OCI-LY1 (cell line): ENCODE measurements around the gene DYNC1LI1.

Source experiments
- H2AFZ ChIP-seq: fragments of 200-600 bp; sonication (generic), shearing (Covaris generic); 2 replicates; pipeline ENCODE4 v1.6.0; 2014; ENCODE audit warnings: antibody characterized with exemption, mild to moderate bottlenecking, low read length
- H3F3A ChIP-seq: fragments of 200-600 bp; sonication (generic), shearing (Covaris generic); 2 replicates; pipeline ENCODE4 v1.6.0; 2014; ENCODE audit warnings: mild to moderate bottlenecking, antibody characterized with exemption, low read length, moderate library complexity; ENCODE audit not compliant: insufficient read depth
- H3K27ac ChIP-seq: fragments of 200-600 bp; sonication (generic); 2 replicates; pipeline ENCODE4 v1.5.1; 2014; ENCODE audit warnings: low read length, mixed run types, mild to moderate bottlenecking, low read depth; ENCODE audit not compliant: poor library complexity, severe bottlenecking
- H3K27me3 ChIP-seq: fragments of 200-600 bp; sonication (generic); 2 replicates; pipeline ENCODE4 v1.6.0; 2014; ENCODE audit warnings: antibody characterized with exemption, mild to moderate bottlenecking, low read length, moderate library complexity; ENCODE audit not compliant: insufficient read depth
- H3K36me3 ChIP-seq: fragments of 200-600 bp; sonication (generic); 2 replicates; pipeline ENCODE4 v1.6.1; 2014; ENCODE audit warnings: mild to moderate bottlenecking, antibody characterized with exemption, low read length, moderate library complexity, mixed read lengths; ENCODE audit not compliant: insufficient read depth
- H3K4me1 ChIP-seq: fragments of 200-600 bp; sonication (generic); 2 replicates; pipeline ENCODE4 v1.5.1; 2014; ENCODE audit warnings: mild to moderate bottlenecking, low read length, moderate library complexity; ENCODE audit not compliant: insufficient read depth, severe bottlenecking
- H3K4me2 ChIP-seq: fragments of 200-600 bp; sonication (generic), shearing (Covaris generic); 2 replicates; pipeline ENCODE4 v1.6.1; 2014; ENCODE audit warnings: low read length
- H3K4me3 ChIP-seq: fragments of 200-600 bp; sonication (generic); 2 replicates; pipeline ENCODE4 v1.5.1; 2014; ENCODE audit warnings: low read length, low read depth, mild to moderate bottlenecking, mixed read lengths; ENCODE audit not compliant: poor library complexity, severe bottlenecking
- H3K79me2 ChIP-seq: fragments of 200-600 bp; shearing (Covaris generic); 2 replicates; pipeline ENCODE4 v1.6.1; 2016; ENCODE audit warnings: mixed run types, low read length, mixed read lengths; ENCODE audit not compliant: insufficient read depth
- H3K9ac ChIP-seq: fragments of 200-600 bp; sonication (generic), shearing (Covaris generic); 2 replicates; pipeline ENCODE4 v1.6.1; 2014; ENCODE audit warnings: mild to moderate bottlenecking, low read length, mixed read lengths
- H3K9me2 ChIP-seq: fragments of 200-600 bp; sonication (generic), shearing (Covaris generic); 2 replicates; pipeline ENCODE4 v1.6.1; 2014; ENCODE audit warnings: low read depth, mild to moderate bottlenecking, low read length, mixed read lengths
- H3K9me3 ChIP-seq: fragments of 200-600 bp; shearing (Covaris generic); 2 replicates; pipeline ENCODE4 v1.6.1; 2014; ENCODE audit warnings: low read length, mixed read lengths
- H4K20me1 ChIP-seq: fragments of 200-600 bp; sonication (generic), shearing (Covaris generic); 2 replicates; pipeline ENCODE4 v1.6.0; 2016; ENCODE audit warnings: mild to moderate bottlenecking, low read length; ENCODE audit not compliant: insufficient read depth
- EZH2 ChIP-seq: fragments of 200-600 bp; sonication (generic), shearing (Covaris generic); IDR thresholded peaks from 2 replicates; pipeline ENCODE4 v1.8.0; 2017; ENCODE audit warnings: borderline replicate concordance, mixed run types, mild to moderate bottlenecking, antibody characterized with exemption, low read length, moderate library complexity, mixed read lengths
- TF ChIP-seq, protein P1 (sequence below): fragments of 200-600 bp; sonication (generic), shearing (Covaris generic); IDR thresholded peaks from 2 replicates; pipeline ENCODE4 v1.5.1; 2017; ENCODE audit warnings: mild to moderate bottlenecking, antibody characterized with exemption, low read length, moderate library complexity, mixed read lengths

The DYNC1LI1 gene

GRCh38 chr3:32570421-32571191, at the start of gene DYNC1LI1:
Gene DYNC1LI1, minus strand, starts transcription at chr3:32570858. Its CDS starts 88 bp downstream, at chr3:32570770.
- Histone ChIP-seq H3K4me3 (peak within 1 kb of the TSS; percentile 82), H3K79me2 (peaks cover 36% of the 10 kb centered on the region), H3K27ac (peak within 1 kb of the TSS; percentile 50), H3K27me3 (no peaks in the 10 kb centered on the region), H3K4me2 (peak within 1 kb of the TSS; percentile 87), H3K9ac (peak within 1 kb of the TSS; percentile 86), H3K9me2 (no peaks in the 10 kb centered on the region), H2AFZ (peak within 1 kb of the TSS; percentile 42; the same call in 1 of the 2 replicates), H3K36me3 (peaks cover 11% of the 10 kb centered on the region), H3K4me1 (peaks cover 27% of the 10 kb centered on the region), H4K20me1 (no peaks in the 10 kb centered on the region), H3F3A (no peaks in the 10 kb centered on the region), H3K9me3 (no peaks in the 10 kb centered on the region)
- TF ChIP-seq, protein P1, sequence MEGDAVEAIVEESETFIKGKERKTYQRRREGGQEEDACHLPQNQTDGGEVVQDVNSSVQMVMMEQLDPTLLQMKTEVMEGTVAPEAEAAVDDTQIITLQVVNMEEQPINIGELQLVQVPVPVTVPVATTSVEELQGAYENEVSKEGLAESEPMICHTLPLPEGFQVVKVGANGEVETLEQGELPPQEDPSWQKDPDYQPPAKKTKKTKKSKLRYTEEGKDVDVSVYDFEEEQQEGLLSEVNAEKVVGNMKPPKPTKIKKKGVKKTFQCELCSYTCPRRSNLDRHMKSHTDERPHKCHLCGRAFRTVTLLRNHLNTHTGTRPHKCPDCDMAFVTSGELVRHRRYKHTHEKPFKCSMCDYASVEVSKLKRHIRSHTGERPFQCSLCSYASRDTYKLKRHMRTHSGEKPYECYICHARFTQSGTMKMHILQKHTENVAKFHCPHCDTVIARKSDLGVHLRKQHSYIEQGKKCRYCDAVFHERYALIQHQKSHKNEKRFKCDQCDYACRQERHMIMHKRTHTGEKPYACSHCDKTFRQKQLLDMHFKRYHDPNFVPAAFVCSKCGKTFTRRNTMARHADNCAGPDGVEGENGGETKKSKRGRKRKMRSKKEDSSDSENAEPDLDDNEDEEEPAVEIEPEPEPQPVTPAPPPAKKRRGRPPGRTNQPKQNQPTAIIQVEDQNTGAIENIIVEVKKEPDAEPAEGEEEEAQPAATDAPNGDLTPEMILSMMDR = no peak
- no peak for TF ChIP-seq EZH2

DNA sequence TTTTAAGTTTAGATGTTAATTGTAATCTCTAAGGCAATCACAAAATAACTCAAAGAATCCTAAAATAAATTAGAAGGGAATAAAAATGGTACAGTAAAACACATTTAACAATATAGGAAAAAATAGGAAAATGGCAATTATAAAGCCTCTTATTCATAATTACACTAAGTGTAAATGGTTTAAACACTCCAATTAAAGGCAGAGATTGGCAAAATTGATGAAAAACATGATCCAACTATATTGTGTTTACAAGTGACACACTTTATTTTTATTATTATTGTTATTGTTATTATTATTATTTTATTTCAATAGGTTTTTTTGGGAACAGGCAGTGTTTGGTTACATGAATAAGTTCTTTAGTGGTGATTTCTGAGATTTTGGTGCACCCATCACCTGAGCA, 48.7 kb upstream of the DYNC1LI1 start:
- Histone ChIP-seq H3K4me2 (no peak overlapping the region), H3K4me1 (no peaks in the 10 kb centered on the region), H2AFZ (no peak overlapping the region), H3K27me3 (no peaks in the 10 kb centered on the region), H3K9me3 (0 out of 2 replicates have a peak, but pooled peaks cover 3% of the 10 kb centered on the region), H4K20me1 (no peaks in the 10 kb centered on the region), H3F3A (no peaks in the 10 kb centered on the region), H3K36me3 (no peaks in the 10 kb centered on the region), H3K4me3 (no peak overlapping the region), H3K9me2 (no peaks in the 10 kb centered on the region), H3K79me2 (no peaks in the 10 kb centered on the region), H3K9ac (no peak overlapping the region), H3K27ac (no peak overlapping the region)
- TF ChIP-seq, protein P1 = no peak
- no peak for TF ChIP-seq EZH2

DNA sequence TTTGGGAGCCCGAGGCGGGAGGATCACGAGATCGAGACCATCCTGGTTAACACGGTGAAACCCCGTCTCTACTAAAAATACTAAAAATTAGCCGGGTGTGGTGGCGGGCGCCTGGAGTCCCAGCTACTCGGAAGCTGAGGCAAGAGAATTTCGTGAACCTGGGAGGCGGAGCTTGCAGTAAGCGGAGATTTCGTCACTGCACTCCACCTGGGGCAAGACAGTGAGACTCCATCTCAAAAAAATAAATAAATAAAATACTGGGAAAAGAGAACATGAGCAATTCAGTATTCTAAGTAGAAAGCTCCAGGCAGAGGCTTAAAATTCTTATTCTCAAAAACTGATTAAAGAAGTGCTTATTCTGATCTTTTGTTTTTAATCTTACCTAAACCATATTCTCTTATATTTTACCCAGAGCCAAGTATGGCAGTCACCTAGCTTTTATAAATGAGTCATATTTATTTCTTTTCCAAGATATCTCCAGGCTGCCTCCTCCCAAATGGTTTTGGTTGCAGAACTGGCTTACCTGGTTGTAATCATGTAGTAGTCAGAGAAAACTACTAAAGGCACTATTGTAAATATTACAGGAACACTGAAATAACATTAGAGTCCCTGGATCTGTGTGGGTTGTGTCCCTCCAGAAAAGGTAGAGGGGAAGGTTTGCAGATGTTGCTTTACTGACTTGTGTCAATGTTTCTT, 45.8 kb upstream of the DYNC1LI1 start:
- H2AFZ ChIP-seq = no peak overlapping the region
- H3K4me2 ChIP-seq = no peak overlapping the region
- no peaks in the 10 kb centered on the region for H3K9me2 ChIP-seq
- H3K9ac ChIP-seq = no peak overlapping the region
- H3K36me3 ChIP-seq = no peaks in the 10 kb centered on the region
- no peaks in the 10 kb centered on the region for H3F3A ChIP-seq
- H3K27ac ChIP-seq = no peak overlapping the region
- no peaks in the 10 kb centered on the region for H3K79me2 ChIP-seq
- TF ChIP-seq EZH2 = no peak
- TF ChIP-seq, protein P1 = no peak
- H3K27me3 ChIP-seq = no peaks in the 10 kb centered on the region
- H4K20me1 ChIP-seq = no peaks in the 10 kb centered on the region
- H3K9me3 ChIP-seq = 0 out of 2 replicates have a peak, but pooled peaks cover 3% of the 10 kb centered on the region
- H3K4me3 ChIP-seq = no peak overlapping the region
- H3K4me1 ChIP-seq = no peaks in the 10 kb centered on the region
